MG63 (cell line): ENCODE results near the gene NCAPH2. TPM values are rescaled to one million over a fixed set of nuclear protein-coding genes. Genes with fewer than 3 reads are reported as not detected.

Experiments
- DNase-seq: peaks from one replicate; pipeline ENCODE4 v3.0.0-alpha.2; 2020
- H3K27me3 ChIP-seq: fragments of 250-450 bp; sonication (Bioruptor Pico); 2 replicates; pipeline ENCODE4 v1.5.1; 2020; ENCODE audit warnings: mild to moderate bottlenecking, moderate library complexity
- H3K36me3 ChIP-seq: fragments of 250-450 bp; sonication (Bioruptor Pico); 2 replicates; pipeline ENCODE4 v1.5.1; 2020; ENCODE audit warnings: mild to moderate bottlenecking, moderate library complexity
- H3K4me3 ChIP-seq: fragments of 250-450 bp; sonication (Bioruptor Pico); 2 replicates; pipeline ENCODE4 v1.5.1; 2020; ENCODE audit warnings: mild to moderate bottlenecking, moderate library complexity
- H3K9me3 ChIP-seq: fragments of 250-450 bp; sonication (Bioruptor Pico); 2 replicates; pipeline ENCODE4 v1.5.1; 2020; ENCODE audit warnings: mild to moderate bottlenecking, moderate library complexity
- total RNA-seq: library from RNA; depleted of rRNA; stranded (reverse); fragments of >200 nt; shearing (Covaris generic); gene quantifications from 2 replicates; pipeline ENCODE4 v1.2.3, GENCODE V29; 2014; ENCODE audit warnings: low replicate concordance

Gene NCAPH2
- total RNA-seq, 1 experiment from 2014 or later, result 102 TPM

- Histone ChIP-seq H3K9me3 (no peaks in the 10 kb centered on the region), H3K4me3 (no peak overlapping the region), H3K36me3 (peaks cover 16% of the 10 kb centered on the region), H3K27me3 (no peaks in the 10 kb centered on the region)
- DNase-seq, result no peak
Measured at GRCh38 chr22:50471197-50471847, 36.7 kb upstream of the NCAPH2 start.

- H3K36me3 ChIP-seq, result peaks cover 16% of the 10 kb centered on the region
- no peak for DNase-seq
- no peaks in the 10 kb centered on the region for H3K9me3 ChIP-seq
- H3K27me3 ChIP-seq, result no peaks in the 10 kb centered on the region
- H3K4me3 ChIP-seq, result no peak overlapping the region
Measured at GRCh38 chr22:50471962-50472361, 36.1 kb upstream of the NCAPH2 start.

- H3K4me3 ChIP-seq, result peak overlapping the region; percentile 63
- DNase-seq, result no peak
- H3K27me3 ChIP-seq, result no peaks in the 10 kb centered on the region
- H3K9me3 ChIP-seq, result no peaks in the 10 kb centered on the region
- peaks cover 14% of the 10 kb centered on the region for H3K36me3 ChIP-seq
Measured at GRCh38 chr22:50473088-50473487, 34.9 kb upstream of the NCAPH2 start.

DNA sequence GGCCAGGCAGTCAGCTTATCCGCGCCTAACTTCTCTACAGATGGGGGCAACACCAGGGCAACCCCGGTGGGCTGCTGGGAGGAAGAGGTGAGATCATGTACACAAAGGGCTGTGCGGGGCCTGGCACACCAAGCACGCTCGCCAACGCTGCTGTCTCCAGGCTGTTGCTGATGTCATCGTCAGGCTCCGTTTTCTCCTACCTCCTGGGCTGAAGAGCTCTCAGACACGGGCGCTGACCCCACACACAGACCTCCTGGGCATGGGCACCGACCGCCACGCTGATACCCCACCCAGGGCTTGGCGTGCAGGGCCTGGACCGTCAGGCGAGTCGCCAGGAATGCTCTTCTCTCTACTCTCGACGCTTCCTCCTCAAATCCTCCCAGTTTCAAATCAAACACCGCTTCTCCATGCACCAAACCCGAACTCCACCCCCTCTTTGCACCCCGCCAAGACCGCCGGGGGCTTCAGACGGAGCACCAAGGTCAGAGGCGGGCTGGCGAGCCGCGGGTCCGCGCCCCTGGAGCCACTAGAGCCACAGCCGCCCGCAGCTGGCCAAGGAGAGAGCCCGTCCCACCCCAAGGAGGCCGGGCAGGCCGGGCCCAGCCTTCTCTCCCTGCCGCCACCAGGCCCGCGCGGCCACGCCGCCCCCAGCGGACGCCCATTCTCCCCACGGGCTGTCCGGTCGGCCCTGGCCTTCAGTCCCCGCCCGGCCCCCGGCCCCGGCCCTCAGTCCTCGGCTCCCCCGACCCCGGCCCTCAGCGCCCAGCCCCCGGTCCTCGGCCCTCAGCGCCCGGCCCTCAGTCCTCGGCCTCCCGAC, 34.0 kb upstream of the NCAPH2 start:
- Histone ChIP-seq H3K9me3 (no peaks in the 10 kb centered on the region), H3K4me3 (peak overlapping the region; percentile 63), H3K36me3 (peaks cover 12% of the 10 kb centered on the region), H3K27me3 (no peaks in the 10 kb centered on the region)
- DNase-seq, result peak; percentile 59

DNA sequence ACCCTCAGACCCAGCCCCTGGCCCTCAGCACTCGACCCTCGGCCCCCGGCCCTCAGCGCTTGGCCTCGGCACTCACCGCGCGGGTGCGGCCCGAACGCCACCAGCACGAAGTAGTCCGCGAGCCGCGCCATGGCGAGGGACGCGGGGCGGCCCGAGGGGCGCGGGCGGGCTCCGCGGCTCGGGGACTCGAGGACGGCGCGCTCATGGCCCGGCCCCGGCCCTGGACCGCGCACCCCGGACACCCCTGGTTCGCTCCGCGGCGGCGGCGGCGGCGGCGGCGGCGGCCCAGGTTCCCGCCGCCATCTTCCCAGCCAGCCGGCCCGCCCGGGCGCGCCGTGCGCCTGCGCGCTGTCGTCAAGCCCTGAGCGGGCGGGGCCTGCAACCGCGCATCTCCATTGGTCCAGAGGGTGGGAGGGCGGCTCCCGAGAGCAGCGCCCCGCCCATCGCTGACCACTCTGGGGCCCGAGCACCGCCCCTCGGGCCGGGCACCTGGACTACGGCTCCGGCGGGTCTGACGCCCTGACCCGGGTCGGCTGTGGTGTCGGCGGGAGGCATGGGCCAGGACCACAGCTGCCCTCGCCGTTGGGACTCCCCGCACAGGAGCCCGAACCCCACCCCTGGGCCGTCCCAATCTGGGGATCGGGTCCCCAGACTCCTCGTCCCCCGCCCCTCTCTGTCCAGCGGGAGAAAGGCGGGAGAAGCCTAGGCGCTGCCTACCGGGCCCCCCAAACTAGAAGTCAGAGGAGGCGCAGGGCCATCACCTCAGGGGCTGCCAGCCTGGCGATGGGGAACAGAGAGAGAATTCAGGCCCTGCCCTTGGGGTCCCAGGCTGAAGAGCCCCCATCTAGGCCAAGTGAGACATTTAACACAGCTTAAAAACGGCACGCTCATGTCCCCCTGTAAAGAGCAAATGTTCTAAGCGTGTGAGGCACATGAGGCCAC, 33.0 kb upstream of the NCAPH2 start, which contains the start of gene SBF1:
Gene SBF1, minus strand, starts transcription at position 326 of the 942 bp plus-strand sequence. Its CDS starts 195 bp downstream, at position 131.
- peak; percentile 89 for DNase-seq
- H3K36me3 ChIP-seq, result peaks cover 12% of the 10 kb centered on the region
- peak within 1 kb of the TSS; percentile 63 for H3K4me3 ChIP-seq
- no peaks in the 10 kb centered on the region for H3K9me3 ChIP-seq
- no peaks in the 10 kb centered on the region for H3K27me3 ChIP-seq

DNA sequence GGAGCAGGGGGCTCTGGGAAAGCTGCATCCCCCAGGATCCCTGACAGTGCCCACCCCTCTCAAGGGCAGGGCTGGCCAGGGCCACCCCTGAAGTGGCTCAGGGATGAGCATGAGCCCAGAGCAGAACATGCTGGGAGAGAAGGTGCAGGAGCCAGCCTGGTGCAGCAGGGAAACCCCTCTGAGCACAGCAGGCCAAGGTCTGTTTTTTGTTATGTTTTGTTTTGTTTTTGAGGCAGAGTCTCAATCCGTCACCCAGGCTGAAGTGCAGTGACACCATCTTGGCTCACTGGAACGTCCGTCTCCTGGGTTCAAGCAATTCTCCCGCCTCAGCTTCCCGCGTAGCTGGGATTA, 32.4 kb upstream of the NCAPH2 start:
- Histone ChIP-seq H3K36me3 (peaks cover 12% of the 10 kb centered on the region), H3K9me3 (no peaks in the 10 kb centered on the region), H3K27me3 (no peaks in the 10 kb centered on the region), H3K4me3 (peak overlapping the region; percentile 50)
- no peak for DNase-seq

DNA sequence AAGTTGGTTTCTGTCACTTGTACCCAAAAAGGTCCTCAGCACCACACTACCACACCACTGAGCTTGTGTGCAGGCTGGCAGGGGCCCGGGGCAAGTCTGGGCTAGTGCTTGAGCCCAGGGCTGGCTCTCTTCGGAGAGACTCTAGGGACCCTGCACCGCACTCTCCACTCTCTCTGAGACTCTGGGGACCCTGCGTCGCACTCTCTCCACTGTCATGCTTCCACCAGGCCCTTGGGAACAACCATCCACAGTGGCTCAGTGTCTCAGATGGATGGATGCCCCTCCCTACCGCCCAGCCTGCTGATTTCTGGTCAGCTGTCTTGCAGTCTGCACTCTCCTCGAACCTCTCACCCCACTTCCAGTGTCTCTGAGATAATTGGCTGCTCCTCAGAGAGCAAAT, 31.2 kb upstream of the NCAPH2 start:
- H3K4me3 ChIP-seq, result no peak overlapping the region
- H3K27me3 ChIP-seq, result no peaks in the 10 kb centered on the region
- no peak for DNase-seq
- no peaks in the 10 kb centered on the region for H3K9me3 ChIP-seq
- H3K36me3 ChIP-seq, result peaks cover 13% of the 10 kb centered on the region

DNA sequence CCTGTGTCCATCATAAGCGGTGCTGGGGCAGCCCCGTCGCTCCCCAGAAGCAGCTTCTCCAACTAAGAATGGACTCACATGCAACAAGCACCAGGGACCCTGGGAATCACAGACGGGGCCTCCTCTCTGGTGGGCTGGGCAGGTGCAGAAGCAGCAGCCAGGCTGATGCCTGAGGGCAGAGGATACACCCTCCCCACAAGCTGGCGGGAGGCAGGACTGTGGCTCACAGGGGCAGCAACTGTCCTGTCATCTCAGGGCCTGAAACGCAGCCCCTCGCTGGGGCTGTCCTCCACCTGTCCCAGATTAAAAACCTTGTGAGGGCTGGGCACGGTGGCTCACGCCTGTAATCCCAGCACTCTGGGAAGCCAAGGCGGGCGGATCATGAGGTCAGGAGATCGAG, 30.1 kb upstream of the NCAPH2 start:
- no peak for DNase-seq
- Histone ChIP-seq H3K36me3 (peaks cover 16% of the 10 kb centered on the region), H3K9me3 (no peaks in the 10 kb centered on the region), H3K4me3 (no peak overlapping the region), H3K27me3 (no peaks in the 10 kb centered on the region)

DNA sequence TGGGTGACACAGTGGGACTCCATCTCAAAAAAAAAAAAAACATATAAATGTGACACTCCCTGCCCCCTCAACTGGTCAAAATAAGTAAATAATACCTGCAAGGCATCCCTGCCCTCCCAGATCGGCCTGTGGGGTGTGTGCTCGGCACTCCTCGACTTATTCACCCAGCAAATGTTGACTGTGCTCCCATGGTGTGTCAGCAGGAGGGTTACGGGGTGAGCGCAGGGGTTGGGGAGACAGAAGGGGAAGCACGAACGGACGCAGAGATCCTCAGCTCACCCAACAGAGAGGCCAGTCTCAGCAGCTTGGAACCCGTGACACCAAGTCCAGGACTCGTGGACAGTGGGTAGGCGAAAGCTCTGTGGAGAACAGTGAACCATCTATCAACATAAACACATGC, 28.3 kb upstream of the NCAPH2 start:
- no peak overlapping the region for H3K4me3 ChIP-seq
- no peak for DNase-seq
- peaks cover 12% of the 10 kb centered on the region for H3K36me3 ChIP-seq
- H3K27me3 ChIP-seq, result no peaks in the 10 kb centered on the region
- no peaks in the 10 kb centered on the region for H3K9me3 ChIP-seq

DNA sequence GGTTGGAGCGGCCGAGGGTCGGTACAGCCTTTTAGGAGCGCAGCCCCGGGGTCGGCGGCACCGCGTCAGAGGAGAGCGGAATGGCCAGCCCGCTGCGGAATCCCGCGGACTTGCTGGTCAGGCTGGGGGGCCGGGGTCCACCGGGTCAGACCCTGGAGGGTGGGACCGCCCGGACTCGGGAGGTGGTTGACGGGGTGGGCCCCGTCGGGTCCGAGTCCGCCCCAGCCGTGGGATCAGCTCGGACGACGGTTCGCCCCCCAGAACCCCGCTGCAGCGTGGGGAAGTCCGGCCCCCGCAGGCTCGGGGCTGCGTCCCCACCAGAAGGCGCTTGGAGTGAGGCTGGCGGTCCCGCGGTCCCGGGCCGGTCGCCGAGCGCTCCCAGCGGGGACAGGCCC, 27.0 kb upstream of the NCAPH2 start:
- DNase-seq, result no peak
- peaks cover 12% of the 10 kb centered on the region for H3K36me3 ChIP-seq
- H3K27me3 ChIP-seq, result no peaks in the 10 kb centered on the region

GRCh38 chr22:50481440-50482106, 26.5 kb upstream of the NCAPH2 start, which contains the start of gene ADM2:
Gene ADM2 (plus strand): TSS chr22:50481543. CDS start chr22:50481848, 305 bp downstream.
- Histone ChIP-seq H3K27me3 (no peaks in the 10 kb centered on the region), H3K9me3 (no peaks in the 10 kb centered on the region), H3K36me3 (peaks cover 12% of the 10 kb centered on the region), H3K4me3 (peak within 1 kb of the TSS; percentile 86)
- DNase-seq, result peak; percentile 76

More for the DNA sequence above, 27.0 kb upstream of the NCAPH2 start:
- Histone ChIP-seq H3K4me3 (peak overlapping the region; percentile 86), H3K9me3 (no peaks in the 10 kb centered on the region)

- Histone ChIP-seq H3K36me3 (peaks cover 12% of the 10 kb centered on the region), H3K9me3 (no peaks in the 10 kb centered on the region), H3K27me3 (no peaks in the 10 kb centered on the region), H3K4me3 (peak overlapping the region; percentile 86)
- DNase-seq, result no peak
Measured at GRCh38 chr22:50482107-50483074, 25.6 kb upstream of the NCAPH2 start.

DNA sequence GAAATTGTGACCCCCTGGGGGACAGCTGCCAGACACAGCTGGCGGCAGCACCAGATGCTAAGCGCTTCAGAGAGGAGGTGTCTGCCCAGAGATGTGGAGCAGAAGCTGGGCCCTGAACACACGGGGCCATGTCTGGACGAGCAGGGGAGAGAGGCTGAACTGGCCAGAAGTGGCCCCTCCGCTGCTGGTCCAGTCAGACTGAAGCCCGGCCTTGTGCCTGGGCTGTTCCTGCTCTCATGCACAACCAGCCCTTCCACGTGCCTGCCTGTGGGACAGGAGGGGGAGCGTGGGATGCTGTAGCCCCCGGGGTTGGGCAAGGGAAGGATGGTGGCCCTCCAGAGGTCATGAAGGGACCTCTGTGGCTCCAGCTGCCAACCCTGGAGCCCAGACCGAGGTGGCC, 24.9 kb upstream of the NCAPH2 start:
- no peaks in the 10 kb centered on the region for H3K9me3 ChIP-seq
- peaks cover 12% of the 10 kb centered on the region for H3K36me3 ChIP-seq
- H3K27me3 ChIP-seq, result no peaks in the 10 kb centered on the region
- DNase-seq, result no peak
- no peak overlapping the region for H3K4me3 ChIP-seq

GRCh38 chr22:50483556-50483955, 24.5 kb upstream of the NCAPH2 start:
- H3K36me3 ChIP-seq, result peaks cover 12% of the 10 kb centered on the region
- no peaks in the 10 kb centered on the region for H3K27me3 ChIP-seq
- no peak for DNase-seq
- no peak overlapping the region for H3K4me3 ChIP-seq
- H3K9me3 ChIP-seq, result no peaks in the 10 kb centered on the region
